ENCODE measurements around the gene ENOX1.

DNA sequence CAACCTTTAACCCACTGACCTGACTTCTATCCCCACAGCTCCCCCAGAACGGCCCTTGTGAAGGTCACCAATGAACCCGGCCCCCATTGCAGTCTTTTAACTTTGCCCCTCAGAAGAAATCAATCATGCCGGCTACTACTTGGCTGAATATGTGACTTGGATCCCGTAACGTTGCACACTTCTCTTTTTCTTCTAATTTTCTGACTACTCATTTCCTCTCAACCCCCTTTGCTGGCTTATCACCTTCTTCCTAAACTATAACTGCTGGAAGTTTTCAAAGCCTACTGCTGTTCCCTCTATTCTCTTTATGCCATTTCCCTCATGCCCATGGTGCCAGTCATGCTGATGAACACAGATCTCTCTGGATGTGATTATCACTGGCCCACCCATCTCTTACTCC is 395.7 kb downstream of the ENOX1 start:
- TF ChIP-seq, protein P1, sequence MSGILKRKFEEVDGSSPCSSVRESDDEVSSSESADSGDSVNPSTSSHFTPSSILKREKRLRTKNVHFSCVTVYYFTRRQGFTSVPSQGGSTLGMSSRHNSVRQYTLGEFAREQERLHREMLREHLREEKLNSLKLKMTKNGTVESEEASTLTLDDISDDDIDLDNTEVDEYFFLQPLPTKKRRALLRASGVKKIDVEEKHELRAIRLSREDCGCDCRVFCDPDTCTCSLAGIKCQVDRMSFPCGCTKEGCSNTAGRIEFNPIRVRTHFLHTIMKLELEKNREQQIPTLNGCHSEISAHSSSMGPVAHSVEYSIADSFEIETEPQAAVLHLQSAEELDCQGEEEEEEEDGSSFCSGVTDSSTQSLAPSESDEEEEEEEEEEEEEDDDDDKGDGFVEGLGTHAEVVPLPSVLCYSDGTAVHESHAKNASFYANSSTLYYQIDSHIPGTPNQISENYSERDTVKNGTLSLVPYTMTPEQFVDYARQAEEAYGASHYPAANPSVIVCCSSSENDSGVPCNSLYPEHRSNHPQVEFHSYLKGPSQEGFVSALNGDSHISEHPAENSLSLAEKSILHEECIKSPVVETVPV (CRISPR knock-in tag; IDR thresholded peaks at IDR 0.05) = no peak
- no peak for TF ChIP-seq ESRRG (CRISPR knock-in tag; IDR thresholded peaks at IDR 0.05)
